ENCODE data around the gene KIR2DL4.

GRCh38 chr19:54803410-54803809 lies at the start of gene KIR2DL4:
- TF ChIP-seq POLR2A (IDR thresholded peaks at IDR 0.05) (no peak), CTCF (IDR thresholded peaks at IDR 0.05) (no peak), POLR2AphosphoS5 (IDR thresholded peaks at IDR 0.05) (no peak)
